GM10248 (cell line): ENCODE data around the gene CDC6.

Experiments used
- CTCF ChIA-PET: fragments of 300-600 bp; sonication (Branson Sonifier 250); formaldehyde crosslinking; extraction: SDS; loops from one replicate; lab custom pipeline; 2021; ENCODE audit warnings: antibody characterized with exemption; lab: Yijun Ruan, JAX
- POLR2A ChIA-PET: fragments of 350-650 bp; sonication (Branson Sonifier 250); formaldehyde crosslinking; extraction: SDS; loops from one replicate; lab custom pipeline; 2020; ENCODE audit warnings: antibody characterized with exemption; lab: Yijun Ruan, JAX
- DNase-seq: peaks from one replicate; pipeline ENCODE4 v3.0.0; 2012; ENCODE audit errors: extremely low spot score
- TF ChIP-seq, protein P1 (sequence below): IDR thresholded peaks from 2 replicates; pipeline ENCODE4 v1.5.1; 2012; ENCODE audit warnings: mild to moderate bottlenecking, low read depth; ENCODE audit errors: extremely low read depth, missing control alignments, control extremely low read depth

The CDC6 gene

GRCh38 chr17:40283662-40284061, 4.0 kb upstream of the CDC6 start:
- no peak for DNase-seq
- CTCF ChIA-PET = interaction anchor here (1.0 to 1.8 kb wide), 8 partner anchors 12 to 257 kb away, joined by 3 to 6 read pairs (median 4); no protein-coding TSS in a partner anchor
- POLR2A ChIA-PET = interaction anchor here (0.7 kb wide), 1 partner anchor 36 kb away, joined by 6 read pairs; no protein-coding TSS in a partner anchor
- TF ChIP-seq, protein P1, sequence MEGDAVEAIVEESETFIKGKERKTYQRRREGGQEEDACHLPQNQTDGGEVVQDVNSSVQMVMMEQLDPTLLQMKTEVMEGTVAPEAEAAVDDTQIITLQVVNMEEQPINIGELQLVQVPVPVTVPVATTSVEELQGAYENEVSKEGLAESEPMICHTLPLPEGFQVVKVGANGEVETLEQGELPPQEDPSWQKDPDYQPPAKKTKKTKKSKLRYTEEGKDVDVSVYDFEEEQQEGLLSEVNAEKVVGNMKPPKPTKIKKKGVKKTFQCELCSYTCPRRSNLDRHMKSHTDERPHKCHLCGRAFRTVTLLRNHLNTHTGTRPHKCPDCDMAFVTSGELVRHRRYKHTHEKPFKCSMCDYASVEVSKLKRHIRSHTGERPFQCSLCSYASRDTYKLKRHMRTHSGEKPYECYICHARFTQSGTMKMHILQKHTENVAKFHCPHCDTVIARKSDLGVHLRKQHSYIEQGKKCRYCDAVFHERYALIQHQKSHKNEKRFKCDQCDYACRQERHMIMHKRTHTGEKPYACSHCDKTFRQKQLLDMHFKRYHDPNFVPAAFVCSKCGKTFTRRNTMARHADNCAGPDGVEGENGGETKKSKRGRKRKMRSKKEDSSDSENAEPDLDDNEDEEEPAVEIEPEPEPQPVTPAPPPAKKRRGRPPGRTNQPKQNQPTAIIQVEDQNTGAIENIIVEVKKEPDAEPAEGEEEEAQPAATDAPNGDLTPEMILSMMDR = no peak

GRCh38 chr17:40284085-40284713, 3.5 kb upstream of the CDC6 start:
- ChIA-PET CTCF (interaction anchor here (1.0 to 2.0 kb wide), 11 partner anchors 13 to 258 kb away, joined by 3 to 6 read pairs (median 3); no protein-coding TSS in a partner anchor), POLR2A (interaction anchor here (0.7 kb wide), 1 partner anchor 1404 kb away, joined by 3 read pairs; no protein-coding TSS in a partner anchor)
- TF ChIP-seq, protein P1 = no peak
- DNase-seq = no peak

- POLR2A ChIA-PET = interaction anchor here (0.6 kb wide), 1 partner anchor 16 kb away, joined by 3 read pairs; no protein-coding TSS in a partner anchor
- CTCF ChIA-PET = interaction anchor here (1.7 to 2.0 kb wide), 2 partner anchors 68 to 84 kb away, joined by 4 to 6 read pairs; no protein-coding TSS in a partner anchor
Measured at GRCh38 chr17:40286473-40286872, 1.2 kb upstream of the CDC6 start.

GRCh38 chr17:40287159-40287493, 553 bp upstream of the CDC6 start:
- TF ChIP-seq, protein P1 = no peak
- CTCF ChIA-PET = no interaction called here
- POLR2A ChIA-PET = no interaction called here
- DNase-seq = no peak

More at GRCh38 chr17:40286473-40286872, 1.2 kb upstream of the CDC6 start:
- DNase-seq = no peak
- TF ChIP-seq, protein P1 = no peak

GRCh38 chr17:40290629-40291280, 3.1 kb downstream of the CDC6 start:
- DNase-seq = peak; percentile 52
- TF ChIP-seq, protein P1 = peak; percentile 60
- ChIA-PET POLR2A (interaction anchor here (0.7 kb wide), 1 partner anchor 59 kb away, joined by 4 read pairs; no protein-coding TSS in a partner anchor), CTCF (interaction anchor here (0.6 to 30.0 kb wide), 32 partner anchors 8 to 278 kb away, joined by 3 to 604 read pairs (median 4); partner anchors contain the start of genes CSF3, GJD3, RARA and WIPF2)

DNA sequence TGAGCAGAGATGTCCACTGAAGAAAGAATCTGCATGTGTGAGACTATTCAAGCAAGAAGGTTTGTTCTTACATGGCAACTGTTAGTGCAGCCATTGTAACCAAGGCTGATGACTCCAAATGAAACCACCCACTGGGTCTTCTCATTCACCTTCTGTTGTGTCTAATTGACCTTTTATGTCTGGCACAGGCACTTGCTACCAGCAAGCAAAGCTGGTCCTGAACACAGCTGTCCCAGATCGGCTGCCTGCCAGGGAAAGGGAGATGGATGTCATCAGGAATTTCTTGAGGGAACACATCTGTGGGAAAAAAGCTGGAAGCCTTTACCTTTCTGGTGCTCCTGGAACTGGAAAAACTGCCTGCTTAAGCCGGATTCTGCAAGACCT, 3.6 kb downstream of the CDC6 start:
- ChIA-PET CTCF (interaction anchor here (0.8 to 30.0 kb wide), 19 partner anchors 7 to 279 kb away, joined by 3 to 604 read pairs (median 6); partner anchors contain the start of genes GJD3 and RARA), POLR2A (interaction anchor here (0.7 kb wide), 1 partner anchor 60 kb away, joined by 4 read pairs; no protein-coding TSS in a partner anchor)
- TF ChIP-seq, protein P1 = no peak
- DNase-seq = no peak
